ENCODE results near the gene SCO1. TPM values are rescaled to one million over a fixed set of nuclear protein-coding genes. Genes with fewer than 3 reads are reported as not detected.

Gene SCO1
- total RNA-seq, 1 donor from 2014 or later: 35.1 TPM

- Mint-ChIP-seq H3K4me3 (no peak overlapping the region), H3K36me3 (no peaks in the 10 kb centered on the region), H3K27ac (no peak overlapping the region), H3K27me3 (no peaks in the 10 kb centered on the region), H3K9me3 (no peaks in the 10 kb centered on the region), H3K4me1 (ENCODE audit: unreplicated experiment) (no peaks in the 10 kb centered on the region)
- TF ChIP-seq CTCF (conservative IDR thresholded peaks at IDR 0.05): no peak
- DNase-seq (ENCODE audit: extremely low spot score, unreplicated experiment): no peak
Observed at GRCh38 chr17:10663231-10663630, 34.1 kb downstream of the SCO1 start.

- no peak overlapping the region for H3K27ac Mint-ChIP-seq
- H3K27me3 Mint-ChIP-seq: no peaks in the 10 kb centered on the region
- no peak for DNase-seq (ENCODE audit: extremely low spot score, unreplicated experiment)
- no peak for TF ChIP-seq CTCF (conservative IDR thresholded peaks at IDR 0.05)
- H3K36me3 Mint-ChIP-seq: no peaks in the 10 kb centered on the region
- H3K9me3 Mint-ChIP-seq: no peaks in the 10 kb centered on the region
- no peak overlapping the region for H3K4me3 Mint-ChIP-seq
- no peaks in the 10 kb centered on the region for H3K4me1 Mint-ChIP-seq (ENCODE audit: unreplicated experiment)
Observed at GRCh38 chr17:10661437-10661836, 35.9 kb downstream of the SCO1 start.

- no peak for TF ChIP-seq CTCF (conservative IDR thresholded peaks at IDR 0.05)
- Mint-ChIP-seq H3K4me1 (ENCODE audit: unreplicated experiment) (no peaks in the 10 kb centered on the region), H3K36me3 (no peaks in the 10 kb centered on the region), H3K27ac (no peak overlapping the region), H3K4me3 (no peak overlapping the region), H3K9me3 (no peaks in the 10 kb centered on the region), H3K27me3 (no peaks in the 10 kb centered on the region)
- DNase-seq (ENCODE audit: extremely low spot score, unreplicated experiment): no peak
Observed at GRCh38 chr17:10657879-10658278, 39.5 kb downstream of the SCO1 start.

GRCh38 chr17:10657148-10657547, 40.2 kb downstream of the SCO1 start, which contains the start of gene MYH3:
Gene MYH3, minus strand, starts transcription at chr17:10657309. Its CDS starts 2,245 bp downstream, at chr17:10655064.
- H3K4me3 Mint-ChIP-seq: no peak within 1 kb of the TSS
- H3K27me3 Mint-ChIP-seq: no peaks in the 10 kb centered on the region
- H3K27ac Mint-ChIP-seq: no peak within 1 kb of the TSS
- H3K9me3 Mint-ChIP-seq: no peaks in the 10 kb centered on the region
- no peak for TF ChIP-seq CTCF (conservative IDR thresholded peaks at IDR 0.05)
- DNase-seq (ENCODE audit: extremely low spot score, unreplicated experiment): no peak
- H3K4me1 Mint-ChIP-seq (ENCODE audit: unreplicated experiment): no peaks in the 10 kb centered on the region
- H3K36me3 Mint-ChIP-seq: no peaks in the 10 kb centered on the region

GRCh38 chr17:10653987-10654386, 43.3 kb downstream of the SCO1 start:
- Mint-ChIP-seq H3K4me3 (no peak overlapping the region), H3K9me3 (no peaks in the 10 kb centered on the region), H3K36me3 (no peaks in the 10 kb centered on the region), H3K27ac (no peak overlapping the region), H3K4me1 (ENCODE audit: unreplicated experiment) (no peaks in the 10 kb centered on the region), H3K27me3 (no peaks in the 10 kb centered on the region)
- TF ChIP-seq CTCF (conservative IDR thresholded peaks at IDR 0.05): no peak
- no peak for DNase-seq (ENCODE audit: extremely low spot score, unreplicated experiment)

Data from type B pancreatic cell (in vitro differentiated cells).